HepG2 (cell line): Measurements from ENCODE around the gene ARL4D. TPM values are rescaled to one million over a fixed set of nuclear protein-coding genes. Genes with fewer than 3 reads are reported as not detected.

Source experiments
- HHEX ChIP-seq: IDR thresholded peaks from 2 replicates; pipeline ENCODE4 v1.6.1; 2016; ENCODE audit warnings: control low read depth
- IKZF4 ChIP-seq: sonication (generic); formaldehyde crosslinking; IDR thresholded peaks from 2 replicates; pipeline ENCODE4 v1.5.1; 2020; ENCODE audit warnings: borderline replicate concordance, mild to moderate bottlenecking, low read depth, missing genetic modification reagents; ENCODE audit errors: not compliant biosample characterization
- KLF11 ChIP-seq: IDR thresholded peaks from 2 replicates; pipeline ENCODE4 v1.6.1; 2016; ENCODE audit warnings: missing compliant biosample characterization
- POLR2AphosphoS5 ChIP-seq: IDR thresholded peaks from 2 replicates; pipeline ENCODE4 v1.6.1; 2012; ENCODE audit warnings: low read depth, low read length
- RFXAP ChIP-seq: sonication (generic); formaldehyde crosslinking; IDR thresholded peaks from 2 replicates; pipeline ENCODE4 v1.4.0; 2020; ENCODE audit warnings: missing genetic modification reagents, borderline replicate concordance
- ZEB1 ChIP-seq: IDR thresholded peaks from 2 replicates; pipeline ENCODE4 v1.6.1; 2012; ENCODE audit warnings: mild to moderate bottlenecking, low read depth, inconsistent platforms; ENCODE audit not compliant: insufficient replicate concordance
- ZNF30 ChIP-seq: sonication (generic); formaldehyde crosslinking; IDR thresholded peaks from 2 replicates; pipeline ENCODE4 v1.5.0; 2020; ENCODE audit warnings: mild to moderate bottlenecking, missing genetic modification reagents
- polyA plus RNA-seq, 8 experiments: library from polyadenylated mRNA; depleted of rRNA in 3 of 8; stranded (reverse) in 7 of 8; unstranded in 1 of 8; fragments of >200 nt; fragmentation: Illumina TruSeq in 4 of 8; extraction: Trizol in 4 of 8; gene quantifications; 2 replicates each; pipeline versions ENCODE4 v1.2.1 to v1.2.3, GENCODE V29; 2011 to 2016; ENCODE audit warnings: low read depth in 4 of 8, missing spikeins in 1 of 8, mixed read lengths in 1 of 8; ENCODE audit not compliant: insufficient read depth in 1 of 8
- total RNA-seq, 5 experiments: library from RNA; depleted of rRNA; stranded (reverse); fragments of >200 nt; fragmentation: Illumina TruSeq; extraction: Trizol; gene quantifications; 2 replicates each; pipeline ENCODE4 v1.2.3, GENCODE V29; 2016; ENCODE audit warnings: low read depth in 1 of 5
- TF ChIP-seq, protein P1 (sequence below): sonication (generic); formaldehyde crosslinking; IDR thresholded peaks from 2 replicates; pipeline ENCODE4 v1.4.0; 2020; ENCODE audit warnings: missing genetic modification reagents
- TF ChIP-seq, protein P2 (sequence below): fragments of 450-650 bp; IDR thresholded peaks from 2 replicates; pipeline ENCODE4 v1.6.1; 2016
- TF ChIP-seq, protein P3 (sequence below): sonication (generic); formaldehyde crosslinking; IDR thresholded peaks from 2 replicates; pipeline ENCODE4 v1.5.1; 2020; ENCODE audit warnings: mild to moderate bottlenecking, missing genetic modification reagents, moderate library complexity
- TF ChIP-seq, protein P4 (sequence below): sonication (generic); formaldehyde crosslinking; IDR thresholded peaks from 2 replicates; pipeline ENCODE4 v1.4.0; 2020; ENCODE audit warnings: missing genetic modification reagents; ENCODE audit errors: not compliant biosample characterization
- TF ChIP-seq, protein P5 (sequence below): sonication (generic); formaldehyde crosslinking; IDR thresholded peaks from 2 replicates; pipeline ENCODE4 v1.5.0; 2020; ENCODE audit warnings: missing genetic modification reagents
- TF ChIP-seq, protein P6 (sequence below): sonication (generic); formaldehyde crosslinking; IDR thresholded peaks from 2 replicates; pipeline ENCODE4 v1.8.0; 2022; ENCODE audit warnings: low read depth, missing genetic modification reagents

Gene ARL4D
- total and polyA plus RNA-seq, 2 of the 13 experiments (the other 11 are each of a cell fraction or from before 2014, with no cell fraction given): 9.0 to 25.9 TPM

DNA sequence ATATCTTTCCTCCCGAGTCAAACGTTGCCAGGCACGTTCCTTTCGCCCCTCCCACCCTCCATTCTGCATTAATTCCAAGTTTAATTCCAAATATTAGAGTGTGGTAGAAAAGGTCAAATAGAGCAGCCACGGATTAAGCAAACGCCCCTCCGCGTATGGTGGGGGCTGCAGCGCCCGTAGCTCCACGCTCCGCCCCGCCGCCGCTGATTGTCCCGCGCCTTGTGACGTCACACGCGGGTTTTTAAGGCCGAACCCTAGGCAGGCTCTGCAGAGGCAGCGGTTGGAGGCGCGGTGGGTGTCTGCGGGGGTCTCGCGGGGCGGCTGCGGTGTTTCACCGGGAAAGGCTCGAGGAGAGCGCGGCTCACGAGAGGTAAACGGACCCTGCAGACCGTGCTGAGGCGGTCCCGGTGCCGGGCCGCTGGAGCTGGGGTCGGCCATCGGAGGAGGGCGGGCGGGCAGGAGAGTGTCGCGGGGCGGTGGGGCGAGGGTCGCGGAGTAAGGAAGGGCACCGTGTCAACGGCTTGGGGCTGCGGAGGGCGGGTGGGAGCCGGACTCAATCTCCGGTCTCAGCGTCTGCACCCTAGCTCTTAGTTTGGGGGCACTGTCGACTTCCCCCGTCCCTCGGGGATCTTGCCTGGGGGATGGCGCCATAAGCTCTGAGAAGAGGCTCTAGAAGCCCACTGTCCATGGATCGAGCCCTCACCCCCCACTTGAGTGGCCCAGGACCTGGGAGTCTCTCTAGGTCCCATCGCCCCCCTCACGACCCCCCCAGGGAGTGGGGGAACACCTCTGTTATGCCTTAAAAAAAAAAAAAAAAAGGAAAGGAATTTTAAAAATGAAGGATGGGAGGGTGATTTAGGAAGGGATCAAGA, at the start of gene ARL4D (continued):
- TF ChIP-seq, protein P1, sequence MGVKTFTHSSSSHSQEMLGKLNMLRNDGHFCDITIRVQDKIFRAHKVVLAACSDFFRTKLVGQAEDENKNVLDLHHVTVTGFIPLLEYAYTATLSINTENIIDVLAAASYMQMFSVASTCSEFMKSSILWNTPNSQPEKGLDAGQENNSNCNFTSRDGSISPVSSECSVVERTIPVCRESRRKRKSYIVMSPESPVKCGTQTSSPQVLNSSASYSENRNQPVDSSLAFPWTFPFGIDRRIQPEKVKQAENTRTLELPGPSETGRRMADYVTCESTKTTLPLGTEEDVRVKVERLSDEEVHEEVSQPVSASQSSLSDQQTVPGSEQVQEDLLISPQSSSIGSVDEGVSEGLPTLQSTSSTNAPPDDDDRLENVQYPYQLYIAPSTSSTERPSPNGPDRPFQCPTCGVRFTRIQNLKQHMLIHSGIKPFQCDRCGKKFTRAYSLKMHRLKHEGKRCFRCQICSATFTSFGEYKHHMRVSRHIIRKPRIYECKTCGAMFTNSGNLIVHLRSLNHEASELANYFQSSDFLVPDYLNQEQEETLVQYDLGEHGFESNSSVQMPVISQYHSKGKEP (CRISPR knock-in tag): peak; percentile 15; the same call in 1 of the 2 replicates
- TF ChIP-seq ZNF30 (peak; percentile 93), IKZF4 (CRISPR knock-in tag) (peak; percentile 74), POLR2AphosphoS5 (peak; percentile 100), RFXAP (CRISPR knock-in tag) (peak; percentile 43; the same call in 1 of the 2 replicates), HHEX (CRISPR knock-in tag) (no peak), ZEB1 (peak; percentile 57), KLF11 (peak; percentile 97)
- TF ChIP-seq, protein P2, sequence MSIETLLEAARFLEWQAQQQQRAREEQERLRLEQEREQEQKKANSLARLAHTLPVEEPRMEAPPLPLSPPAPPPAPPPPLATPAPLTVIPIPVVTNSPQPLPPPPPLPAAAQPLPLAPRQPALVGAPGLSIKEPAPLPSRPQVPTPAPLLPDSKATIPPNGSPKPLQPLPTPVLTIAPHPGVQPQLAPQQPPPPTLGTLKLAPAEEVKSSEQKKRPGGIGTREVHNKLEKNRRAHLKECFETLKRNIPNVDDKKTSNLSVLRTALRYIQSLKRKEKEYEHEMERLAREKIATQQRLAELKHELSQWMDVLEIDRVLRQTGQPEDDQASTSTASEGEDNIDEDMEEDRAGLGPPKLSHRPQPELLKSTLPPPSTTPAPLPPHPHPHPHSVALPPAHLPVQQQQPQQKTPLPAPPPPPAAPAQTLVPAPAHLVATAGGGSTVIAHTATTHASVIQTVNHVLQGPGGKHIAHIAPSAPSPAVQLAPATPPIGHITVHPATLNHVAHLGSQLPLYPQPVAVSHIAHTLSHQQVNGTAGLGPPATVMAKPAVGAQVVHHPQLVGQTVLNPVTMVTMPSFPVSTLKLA: 0 out of 2 replicates have a peak, but pooled peaks have one; percentile 18
- TF ChIP-seq, protein P3, sequence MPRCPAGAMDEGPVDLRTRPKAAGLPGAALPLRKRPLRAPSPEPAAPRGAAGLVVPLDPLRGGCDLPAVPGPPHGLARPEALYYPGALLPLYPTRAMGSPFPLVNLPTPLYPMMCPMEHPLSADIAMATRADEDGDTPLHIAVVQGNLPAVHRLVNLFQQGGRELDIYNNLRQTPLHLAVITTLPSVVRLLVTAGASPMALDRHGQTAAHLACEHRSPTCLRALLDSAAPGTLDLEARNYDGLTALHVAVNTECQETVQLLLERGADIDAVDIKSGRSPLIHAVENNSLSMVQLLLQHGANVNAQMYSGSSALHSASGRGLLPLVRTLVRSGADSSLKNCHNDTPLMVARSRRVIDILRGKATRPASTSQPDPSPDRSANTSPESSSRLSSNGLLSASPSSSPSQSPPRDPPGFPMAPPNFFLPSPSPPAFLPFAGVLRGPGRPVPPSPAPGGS (CRISPR knock-in tag): peak; percentile 94
- TF ChIP-seq, protein P4, sequence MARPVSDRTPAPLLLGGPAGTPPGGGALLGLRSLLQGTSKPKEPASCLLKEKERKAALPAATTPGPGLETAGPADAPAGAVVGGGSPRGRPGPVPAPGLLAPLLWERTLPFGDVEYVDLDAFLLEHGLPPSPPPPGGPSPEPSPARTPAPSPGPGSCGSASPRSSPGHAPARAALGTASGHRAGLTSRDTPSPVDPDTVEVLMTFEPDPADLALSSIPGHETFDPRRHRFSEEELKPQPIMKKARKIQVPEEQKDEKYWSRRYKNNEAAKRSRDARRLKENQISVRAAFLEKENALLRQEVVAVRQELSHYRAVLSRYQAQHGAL (CRISPR knock-in tag): no peak
- TF ChIP-seq, protein P5, sequence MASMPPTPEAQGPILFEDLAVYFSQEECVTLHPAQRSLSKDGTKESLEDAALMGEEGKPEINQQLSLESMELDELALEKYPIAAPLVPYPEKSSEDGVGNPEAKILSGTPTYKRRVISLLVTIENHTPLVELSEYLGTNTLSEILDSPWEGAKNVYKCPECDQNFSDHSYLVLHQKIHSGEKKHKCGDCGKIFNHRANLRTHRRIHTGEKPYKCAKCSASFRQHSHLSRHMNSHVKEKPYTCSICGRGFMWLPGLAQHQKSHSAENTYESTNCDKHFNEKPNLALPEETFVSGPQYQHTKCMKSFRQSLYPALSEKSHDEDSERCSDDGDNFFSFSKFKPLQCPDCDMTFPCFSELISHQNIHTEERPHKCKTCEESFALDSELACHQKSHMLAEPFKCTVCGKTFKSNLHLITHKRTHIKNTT: no peak
- TF ChIP-seq, protein P6, sequence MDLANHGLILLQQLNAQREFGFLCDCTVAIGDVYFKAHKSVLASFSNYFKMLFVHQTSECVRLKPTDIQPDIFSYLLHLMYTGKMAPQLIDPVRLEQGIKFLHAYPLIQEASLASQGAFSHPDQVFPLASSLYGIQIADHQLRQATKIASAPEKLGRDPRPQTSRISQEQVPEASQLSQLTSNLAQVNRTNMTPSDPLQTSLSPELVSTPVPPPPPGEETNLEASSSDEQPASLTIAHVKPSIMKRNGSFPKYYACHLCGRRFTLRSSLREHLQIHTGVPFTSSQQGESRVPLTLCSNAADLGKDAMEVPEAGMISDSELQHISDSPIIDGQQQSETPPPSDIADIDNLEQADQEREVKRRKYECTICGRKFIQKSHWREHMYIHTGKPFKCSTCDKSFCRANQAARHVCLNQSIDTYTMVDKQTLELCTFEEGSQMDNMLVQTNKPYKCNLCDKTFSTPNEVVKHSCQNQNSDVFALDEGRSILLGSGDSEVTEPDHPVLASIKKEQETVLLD: no peak
